Panc1 (cell line): ENCODE measurements around the gene ZNF518B. TPM values are rescaled to one million over a fixed set of nuclear protein-coding genes. Genes with fewer than 3 reads are reported as not detected.

Source experiments
- ATAC-seq: fragments of 200-7000 bp; cut with Tn5 transposase; 2 replicates; pipeline ENCODE4 v1.9.1; 2020; ENCODE audit warnings: mild to moderate bottlenecking, moderate library complexity
- BruUV-seq: library from RNA; stranded (reverse); fragments of 400-500 nt; replicated peaks from 2 replicates; lab custom pipeline; 2021; lab: Mats Ljungman, UMichigan
- CTCF ChIA-PET: fragments of 300-600 bp; sonication (Branson Sonifier 250); formaldehyde crosslinking; loops from one replicate; lab custom pipeline; 2022; ENCODE audit warnings: antibody characterized with exemption; lab: Charles Lee
- POLR2A ChIA-PET: fragments of 300-600 bp; sonication (Branson Sonifier 250); formaldehyde crosslinking; loops from one replicate; lab custom pipeline; 2022; ENCODE audit warnings: antibody characterized with exemption; lab: Charles Lee
- DNase-seq: peaks from one replicate; pipeline ENCODE4 v3.0.0-alpha.2; 2010; ENCODE audit warnings: low read depth, low spot score
- H3K27ac ChIP-seq: 2 replicates; pipeline ENCODE4 v1.5.1; 2011; ENCODE audit warnings: mild to moderate bottlenecking, low read length, inconsistent platforms
- H3K27me3 ChIP-seq: fragments of 200-500 bp; sonication (Bioruptor generic); 2 replicates; pipeline ENCODE4 v1.6.0; 2014; ENCODE audit warnings: low read length, inconsistent platforms; ENCODE audit not compliant: control insufficient read depth, insufficient read depth
- H3K36me3 ChIP-seq: fragments of 200-500 bp; sonication (Bioruptor generic); 2 replicates; pipeline ENCODE4 v1.5.1; 2014; ENCODE audit warnings: inconsistent platforms, mild to moderate bottlenecking, low read length, moderate library complexity; ENCODE audit not compliant: control insufficient read depth, insufficient read depth
- H3K4me1 ChIP-seq: 2 replicates; pipeline ENCODE4 v1.5.1; 2011; ENCODE audit warnings: inconsistent platforms, mild to moderate bottlenecking, low read length, moderate library complexity; ENCODE audit not compliant: control insufficient read depth, insufficient read depth
- H3K4me3 ChIP-seq, 2 experiments: 2 replicates each; pipeline ENCODE4 v1.5.1; 2011 to 2012; ENCODE audit warnings: low read depth in 2 of 2, low read length in 2 of 2, mild to moderate bottlenecking in 2 of 2, inconsistent platforms in 1 of 2, moderate library complexity in 1 of 2
- H3K9me3 ChIP-seq: fragments of 200-500 bp; sonication (Bioruptor generic); 2 replicates; pipeline ENCODE4 v1.5.1; 2014; ENCODE audit warnings: low read depth, mild to moderate bottlenecking, inconsistent platforms, low read length, moderate library complexity; ENCODE audit not compliant: control insufficient read depth, insufficient read depth
- POLR2AphosphoS5 ChIP-seq: IDR thresholded peaks from 2 replicates; pipeline ENCODE4 v1.6.1; 2012; ENCODE audit warnings: mild to moderate bottlenecking, low read depth, low read length, moderate library complexity
- SIN3A ChIP-seq: IDR thresholded peaks from 2 replicates; pipeline ENCODE4 v1.6.1; 2012; ENCODE audit warnings: low read depth, mild to moderate bottlenecking, low read length, moderate library complexity, borderline replicate concordance; ENCODE audit not compliant: insufficient read depth
- TCF7L2 ChIP-seq: IDR thresholded peaks from 2 replicates; pipeline ENCODE4 v1.6.1; 2011; ENCODE audit warnings: mild to moderate bottlenecking, low read depth, low read length, inconsistent platforms
- in situ Hi-C: cut with HindIII; loops from 2 replicates; pipeline ENCODE4 v1.10.0; 2016; ENCODE audit warnings: low sequenced_read_pairs, low pct_unique_long_range_greater_than_20kb
- intact Hi-C: fragments of 100-400 bp; cut with micrococcal nuclease; formaldehyde crosslinking; loops from one replicate; pipeline ENCODE4 v1.10.0; 2022; ENCODE audit not compliant: unreplicated experiment
- total RNA-seq: library from RNA; stranded (reverse); gene quantifications from one replicate; pipeline ENCODE4 v1.2.1, GENCODE V29; 2021; ENCODE audit not compliant: unreplicated experiment
- TF ChIP-seq, protein P1 (sequence below), 2 experiments: IDR thresholded peaks; 2 replicates each; pipeline ENCODE4 v1.6.1; 2011 to 2012; ENCODE audit warnings: low read depth in 2 of 2, control low read depth in 1 of 2, low read length in 1 of 2, mild to moderate bottlenecking in 1 of 2, moderate library complexity in 1 of 2; ENCODE audit not compliant: insufficient read depth in 1 of 2
- TF ChIP-seq, protein P2 (sequence below): fragments of 450-650 bp; IDR thresholded peaks from 2 replicates; pipeline ENCODE4 v1.5.1; 2017; ENCODE audit warnings: mild to moderate bottlenecking

Gene ZNF518B
- total RNA-seq, 1 experiment from 2014 or later = 20.8 TPM

DNA sequence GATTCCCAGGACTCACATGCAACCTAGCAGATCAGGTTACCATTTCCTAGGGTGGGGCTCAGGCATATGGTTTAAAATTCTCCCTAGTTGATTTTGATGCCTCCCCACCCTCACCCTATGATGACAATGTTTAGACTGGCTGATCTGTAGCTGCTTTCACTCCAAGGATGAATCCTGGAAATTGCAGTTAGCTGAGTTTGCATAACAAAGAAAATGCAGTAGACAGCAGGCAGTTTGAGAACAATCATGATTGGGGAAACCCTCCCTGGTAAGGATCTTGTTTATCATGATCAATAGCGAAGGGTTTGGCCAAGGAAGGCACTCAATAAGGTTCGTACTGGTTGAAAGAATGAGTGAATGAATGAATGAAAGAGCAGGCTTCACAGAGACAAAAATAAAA, 2.1 kb downstream of the ZNF518B start:
- intact Hi-C loops = no loop called here
- TF ChIP-seq POLR2AphosphoS5 (no peak), SIN3A (no peak), TCF7L2 (no peak)
- TF ChIP-seq, protein P1, sequence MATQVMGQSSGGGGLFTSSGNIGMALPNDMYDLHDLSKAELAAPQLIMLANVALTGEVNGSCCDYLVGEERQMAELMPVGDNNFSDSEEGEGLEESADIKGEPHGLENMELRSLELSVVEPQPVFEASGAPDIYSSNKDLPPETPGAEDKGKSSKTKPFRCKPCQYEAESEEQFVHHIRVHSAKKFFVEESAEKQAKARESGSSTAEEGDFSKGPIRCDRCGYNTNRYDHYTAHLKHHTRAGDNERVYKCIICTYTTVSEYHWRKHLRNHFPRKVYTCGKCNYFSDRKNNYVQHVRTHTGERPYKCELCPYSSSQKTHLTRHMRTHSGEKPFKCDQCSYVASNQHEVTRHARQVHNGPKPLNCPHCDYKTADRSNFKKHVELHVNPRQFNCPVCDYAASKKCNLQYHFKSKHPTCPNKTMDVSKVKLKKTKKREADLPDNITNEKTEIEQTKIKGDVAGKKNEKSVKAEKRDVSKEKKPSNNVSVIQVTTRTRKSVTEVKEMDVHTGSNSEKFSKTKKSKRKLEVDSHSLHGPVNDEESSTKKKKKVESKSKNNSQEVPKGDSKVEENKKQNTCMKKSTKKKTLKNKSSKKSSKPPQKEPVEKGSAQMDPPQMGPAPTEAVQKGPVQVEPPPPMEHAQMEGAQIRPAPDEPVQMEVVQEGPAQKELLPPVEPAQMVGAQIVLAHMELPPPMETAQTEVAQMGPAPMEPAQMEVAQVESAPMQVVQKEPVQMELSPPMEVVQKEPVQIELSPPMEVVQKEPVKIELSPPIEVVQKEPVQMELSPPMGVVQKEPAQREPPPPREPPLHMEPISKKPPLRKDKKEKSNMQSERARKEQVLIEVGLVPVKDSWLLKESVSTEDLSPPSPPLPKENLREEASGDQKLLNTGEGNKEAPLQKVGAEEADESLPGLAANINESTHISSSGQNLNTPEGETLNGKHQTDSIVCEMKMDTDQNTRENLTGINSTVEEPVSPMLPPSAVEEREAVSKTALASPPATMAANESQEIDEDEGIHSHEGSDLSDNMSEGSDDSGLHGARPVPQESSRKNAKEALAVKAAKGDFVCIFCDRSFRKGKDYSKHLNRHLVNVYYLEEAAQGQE (IDR thresholded peaks at IDR 0.05; ENCODE audit: insufficient read depth in 1 of 2, low read depth in 2 of 2, low read length in 1 of 2) = no peak
- TF ChIP-seq, protein P2, sequence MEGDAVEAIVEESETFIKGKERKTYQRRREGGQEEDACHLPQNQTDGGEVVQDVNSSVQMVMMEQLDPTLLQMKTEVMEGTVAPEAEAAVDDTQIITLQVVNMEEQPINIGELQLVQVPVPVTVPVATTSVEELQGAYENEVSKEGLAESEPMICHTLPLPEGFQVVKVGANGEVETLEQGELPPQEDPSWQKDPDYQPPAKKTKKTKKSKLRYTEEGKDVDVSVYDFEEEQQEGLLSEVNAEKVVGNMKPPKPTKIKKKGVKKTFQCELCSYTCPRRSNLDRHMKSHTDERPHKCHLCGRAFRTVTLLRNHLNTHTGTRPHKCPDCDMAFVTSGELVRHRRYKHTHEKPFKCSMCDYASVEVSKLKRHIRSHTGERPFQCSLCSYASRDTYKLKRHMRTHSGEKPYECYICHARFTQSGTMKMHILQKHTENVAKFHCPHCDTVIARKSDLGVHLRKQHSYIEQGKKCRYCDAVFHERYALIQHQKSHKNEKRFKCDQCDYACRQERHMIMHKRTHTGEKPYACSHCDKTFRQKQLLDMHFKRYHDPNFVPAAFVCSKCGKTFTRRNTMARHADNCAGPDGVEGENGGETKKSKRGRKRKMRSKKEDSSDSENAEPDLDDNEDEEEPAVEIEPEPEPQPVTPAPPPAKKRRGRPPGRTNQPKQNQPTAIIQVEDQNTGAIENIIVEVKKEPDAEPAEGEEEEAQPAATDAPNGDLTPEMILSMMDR = no peak
- no TSS peak for BruUV-seq
- no peaks in the 10 kb centered on the region; the same call in none of the 2 replicates for H3K36me3 ChIP-seq
- no peaks in the 10 kb centered on the region for H3K27me3 ChIP-seq
- DNase-seq (no peak), ATAC-seq (no peak)
- no peak overlapping the region for H3K27ac ChIP-seq
- no peaks in the 10 kb centered on the region for H3K9me3 ChIP-seq
- H3K4me1 ChIP-seq = no peaks in the 10 kb centered on the region; the same call in 1 of the 2 replicates
- in situ Hi-C loops = no loop called here
- POLR2A ChIA-PET = no interaction called here
- CTCF ChIA-PET = no interaction called here
- no peak overlapping the region for H3K4me3 ChIP-seq

DNA sequence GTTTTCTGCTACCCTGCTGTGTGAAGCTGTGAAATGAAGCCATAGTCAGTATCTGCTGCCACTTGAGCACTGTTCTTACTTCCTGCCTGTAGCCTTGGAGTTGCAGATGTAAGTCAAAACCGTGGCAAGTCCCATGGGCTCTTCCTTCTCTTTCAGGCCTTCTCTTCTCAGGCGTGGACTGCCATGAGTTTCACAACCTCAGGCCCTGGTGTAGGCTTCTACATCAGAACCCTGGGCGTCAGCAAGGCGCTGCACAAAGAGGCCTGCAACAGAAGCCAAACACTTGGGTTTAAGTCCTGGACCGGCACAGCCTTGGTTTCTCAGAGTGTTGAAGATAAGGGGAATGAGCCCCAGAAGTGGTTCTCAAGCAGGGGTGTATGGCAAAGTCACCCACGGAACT, 2.5 kb downstream of the ZNF518B start:
- intact Hi-C loops (no loop called here), in situ Hi-C loops (no loop called here)
- ATAC-seq = no peak
- BruUV-seq = no TSS peak
- Histone ChIP-seq H3K36me3 (no peaks in the 10 kb centered on the region; the same call in none of the 2 replicates), H3K4me1 (no peaks in the 10 kb centered on the region; the same call in 1 of the 2 replicates), H3K4me3 (no peak overlapping the region), H3K9me3 (no peaks in the 10 kb centered on the region), H3K27ac (no peak overlapping the region), H3K27me3 (no peaks in the 10 kb centered on the region)
- POLR2A ChIA-PET = no interaction called here
- CTCF ChIA-PET = no interaction called here
- DNase-seq = no peak
- TF ChIP-seq, protein P2 = no peak
- TF ChIP-seq, protein P1 (IDR thresholded peaks at IDR 0.05; ENCODE audit: insufficient read depth in 1 of 2, low read depth in 2 of 2, low read length in 1 of 2) = no peak
- TF ChIP-seq TCF7L2 = no peak
- no peak for TF ChIP-seq POLR2AphosphoS5
- no peak for TF ChIP-seq SIN3A
